ENCODE data around the gene TAC3.

GRCh38 chr12:57051011-57051410 is 34.7 kb upstream of the TAC3 start:
- no peak for TF ChIP-seq CTCF (IDR thresholded peaks at IDR 0.05)
- no peak for TF ChIP-seq POLR2A (IDR thresholded peaks at IDR 0.05)
